ENCODE results near the gene SPSB3.

SPSB3 gene

DNA sequence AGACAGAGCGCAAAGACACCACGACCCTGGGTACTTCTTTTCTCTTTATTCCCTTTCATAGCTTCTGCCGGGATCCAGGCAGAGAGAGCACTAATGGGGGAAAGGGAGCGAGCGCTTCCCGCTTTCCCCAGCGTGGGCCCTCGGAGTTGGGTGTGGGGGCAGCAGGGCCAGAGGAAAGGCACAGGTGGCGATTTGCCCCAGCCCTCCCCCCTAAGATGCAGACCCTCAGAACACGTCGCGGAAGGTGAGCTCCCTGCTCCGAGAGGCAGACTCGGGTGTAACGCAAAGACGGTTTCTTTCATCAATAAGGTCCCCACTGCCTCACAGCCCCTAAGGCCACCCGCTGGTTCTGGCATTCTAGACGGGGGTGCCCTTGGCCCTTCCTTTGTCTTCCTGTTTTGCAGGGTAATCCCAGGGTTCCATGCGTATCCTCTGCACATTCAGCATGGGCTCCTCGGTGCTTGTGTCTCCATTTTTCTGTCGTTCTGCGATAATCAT is 10.5 kb downstream of the SPSB3 start:
- ATAC-seq, result no peak
- no peak for TF ChIP-seq BACH2 (CRISPR knock-in tag; IDR thresholded peaks at IDR 0.05; ENCODE audit: borderline replicate concordance)
- TF ChIP-seq, protein P1, sequence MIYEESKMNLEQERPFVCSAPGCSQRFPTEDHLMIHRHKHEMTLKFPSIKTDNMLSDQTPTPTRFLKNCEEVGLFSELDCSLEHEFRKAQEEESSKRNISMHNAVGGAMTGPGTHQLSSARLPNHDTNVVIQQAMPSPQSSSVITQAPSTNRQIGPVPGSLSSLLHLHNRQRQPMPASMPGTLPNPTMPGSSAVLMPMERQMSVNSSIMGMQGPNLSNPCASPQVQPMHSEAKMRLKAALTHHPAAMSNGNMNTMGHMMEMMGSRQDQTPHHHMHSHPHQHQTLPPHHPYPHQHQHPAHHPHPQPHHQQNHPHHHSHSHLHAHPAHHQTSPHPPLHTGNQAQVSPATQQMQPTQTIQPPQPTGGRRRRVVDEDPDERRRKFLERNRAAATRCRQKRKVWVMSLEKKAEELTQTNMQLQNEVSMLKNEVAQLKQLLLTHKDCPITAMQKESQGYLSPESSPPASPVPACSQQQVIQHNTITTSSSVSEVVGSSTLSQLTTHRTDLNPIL (CRISPR knock-in tag; IDR thresholded peaks at IDR 0.05; ENCODE audit: low read depth), result no peak
- no peak for TF ChIP-seq ISL1 (CRISPR knock-in tag; IDR thresholded peaks at IDR 0.05)
- TF ChIP-seq, protein P2, sequence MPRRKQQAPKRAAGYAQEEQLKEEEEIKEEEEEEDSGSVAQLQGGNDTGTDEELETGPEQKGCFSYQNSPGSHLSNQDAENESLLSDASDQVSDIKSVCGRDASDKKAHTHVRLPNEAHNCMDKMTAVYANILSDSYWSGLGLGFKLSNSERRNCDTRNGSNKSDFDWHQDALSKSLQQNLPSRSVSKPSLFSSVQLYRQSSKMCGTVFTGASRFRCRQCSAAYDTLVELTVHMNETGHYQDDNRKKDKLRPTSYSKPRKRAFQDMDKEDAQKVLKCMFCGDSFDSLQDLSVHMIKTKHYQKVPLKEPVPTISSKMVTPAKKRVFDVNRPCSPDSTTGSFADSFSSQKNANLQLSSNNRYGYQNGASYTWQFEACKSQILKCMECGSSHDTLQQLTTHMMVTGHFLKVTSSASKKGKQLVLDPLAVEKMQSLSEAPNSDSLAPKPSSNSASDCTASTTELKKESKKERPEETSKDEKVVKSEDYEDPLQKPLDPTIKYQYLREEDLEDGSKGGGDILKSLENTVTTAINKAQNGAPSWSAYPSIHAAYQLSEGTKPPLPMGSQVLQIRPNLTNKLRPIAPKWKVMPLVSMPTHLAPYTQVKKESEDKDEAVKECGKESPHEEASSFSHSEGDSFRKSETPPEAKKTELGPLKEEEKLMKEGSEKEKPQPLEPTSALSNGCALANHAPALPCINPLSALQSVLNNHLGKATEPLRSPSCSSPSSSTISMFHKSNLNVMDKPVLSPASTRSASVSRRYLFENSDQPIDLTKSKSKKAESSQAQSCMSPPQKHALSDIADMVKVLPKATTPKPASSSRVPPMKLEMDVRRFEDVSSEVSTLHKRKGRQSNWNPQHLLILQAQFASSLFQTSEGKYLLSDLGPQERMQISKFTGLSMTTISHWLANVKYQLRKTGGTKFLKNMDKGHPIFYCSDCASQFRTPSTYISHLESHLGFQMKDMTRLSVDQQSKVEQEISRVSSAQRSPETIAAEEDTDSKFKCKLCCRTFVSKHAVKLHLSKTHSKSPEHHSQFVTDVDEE (CRISPR knock-in tag; IDR thresholded peaks at IDR 0.05), result no peak
- TF ChIP-seq ESRRG (CRISPR knock-in tag; IDR thresholded peaks at IDR 0.05), result no peak
- TF ChIP-seq TOX (CRISPR knock-in tag; IDR thresholded peaks at IDR 0.05; ENCODE audit: borderline replicate concordance), result no peak
- no peak for TF ChIP-seq GLIS3 (CRISPR knock-in tag; IDR thresholded peaks at IDR 0.05)
- TF ChIP-seq, protein P3, sequence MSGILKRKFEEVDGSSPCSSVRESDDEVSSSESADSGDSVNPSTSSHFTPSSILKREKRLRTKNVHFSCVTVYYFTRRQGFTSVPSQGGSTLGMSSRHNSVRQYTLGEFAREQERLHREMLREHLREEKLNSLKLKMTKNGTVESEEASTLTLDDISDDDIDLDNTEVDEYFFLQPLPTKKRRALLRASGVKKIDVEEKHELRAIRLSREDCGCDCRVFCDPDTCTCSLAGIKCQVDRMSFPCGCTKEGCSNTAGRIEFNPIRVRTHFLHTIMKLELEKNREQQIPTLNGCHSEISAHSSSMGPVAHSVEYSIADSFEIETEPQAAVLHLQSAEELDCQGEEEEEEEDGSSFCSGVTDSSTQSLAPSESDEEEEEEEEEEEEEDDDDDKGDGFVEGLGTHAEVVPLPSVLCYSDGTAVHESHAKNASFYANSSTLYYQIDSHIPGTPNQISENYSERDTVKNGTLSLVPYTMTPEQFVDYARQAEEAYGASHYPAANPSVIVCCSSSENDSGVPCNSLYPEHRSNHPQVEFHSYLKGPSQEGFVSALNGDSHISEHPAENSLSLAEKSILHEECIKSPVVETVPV (CRISPR knock-in tag; IDR thresholded peaks at IDR 0.05), result no peak
- TF ChIP-seq CSDC2 (CRISPR knock-in tag; IDR thresholded peaks at IDR 0.05), result no peak
- TF ChIP-seq, protein P4, sequence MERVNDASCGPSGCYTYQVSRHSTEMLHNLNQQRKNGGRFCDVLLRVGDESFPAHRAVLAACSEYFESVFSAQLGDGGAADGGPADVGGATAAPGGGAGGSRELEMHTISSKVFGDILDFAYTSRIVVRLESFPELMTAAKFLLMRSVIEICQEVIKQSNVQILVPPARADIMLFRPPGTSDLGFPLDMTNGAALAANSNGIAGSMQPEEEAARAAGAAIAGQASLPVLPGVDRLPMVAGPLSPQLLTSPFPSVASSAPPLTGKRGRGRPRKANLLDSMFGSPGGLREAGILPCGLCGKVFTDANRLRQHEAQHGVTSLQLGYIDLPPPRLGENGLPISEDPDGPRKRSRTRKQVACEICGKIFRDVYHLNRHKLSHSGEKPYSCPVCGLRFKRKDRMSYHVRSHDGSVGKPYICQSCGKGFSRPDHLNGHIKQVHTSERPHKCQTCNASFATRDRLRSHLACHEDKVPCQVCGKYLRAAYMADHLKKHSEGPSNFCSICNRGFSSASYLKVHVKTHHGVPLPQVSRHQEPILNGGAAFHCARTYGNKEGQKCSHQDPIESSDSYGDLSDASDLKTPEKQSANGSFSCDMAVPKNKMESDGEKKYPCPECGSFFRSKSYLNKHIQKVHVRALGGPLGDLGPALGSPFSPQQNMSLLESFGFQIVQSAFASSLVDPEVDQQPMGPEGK (CRISPR knock-in tag; IDR thresholded peaks at IDR 0.05; ENCODE audit: borderline replicate concordance), result no peak
- TF ChIP-seq ZNF8 (CRISPR knock-in tag; IDR thresholded peaks at IDR 0.05), result no peak
- no peak for TF ChIP-seq TCF4 (CRISPR knock-in tag; IDR thresholded peaks at IDR 0.05; ENCODE audit: borderline replicate concordance)
- TF ChIP-seq, protein P5, sequence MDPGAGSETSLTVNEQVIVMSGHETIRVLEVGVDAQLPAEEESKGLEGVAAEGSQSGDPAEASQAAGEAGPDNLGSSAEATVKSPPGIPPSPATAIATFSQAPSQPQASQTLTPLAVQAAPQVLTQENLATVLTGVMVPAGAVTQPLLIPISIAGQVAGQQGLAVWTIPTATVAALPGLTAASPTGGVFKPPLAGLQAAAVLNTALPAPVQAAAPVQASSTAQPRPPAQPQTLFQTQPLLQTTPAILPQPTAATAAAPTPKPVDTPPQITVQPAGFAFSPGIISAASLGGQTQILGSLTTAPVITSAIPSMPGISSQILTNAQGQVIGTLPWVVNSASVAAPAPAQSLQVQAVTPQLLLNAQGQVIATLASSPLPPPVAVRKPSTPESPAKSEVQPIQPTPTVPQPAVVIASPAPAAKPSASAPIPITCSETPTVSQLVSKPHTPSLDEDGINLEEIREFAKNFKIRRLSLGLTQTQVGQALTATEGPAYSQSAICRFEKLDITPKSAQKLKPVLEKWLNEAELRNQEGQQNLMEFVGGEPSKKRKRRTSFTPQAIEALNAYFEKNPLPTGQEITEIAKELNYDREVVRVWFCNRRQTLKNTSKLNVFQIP (CRISPR knock-in tag; IDR thresholded peaks at IDR 0.05; ENCODE audit: borderline replicate concordance, low read depth), result no peak
- TF ChIP-seq ARNTL (CRISPR knock-in tag; IDR thresholded peaks at IDR 0.05; ENCODE audit: borderline replicate concordance, low read depth), result no peak
- no peak for TF ChIP-seq ZFP3 (CRISPR knock-in tag; IDR thresholded peaks at IDR 0.05)
- no peak for TF ChIP-seq ZC3H10 (CRISPR knock-in tag; IDR thresholded peaks at IDR 0.05)
- TF ChIP-seq OSR1 (CRISPR knock-in tag; IDR thresholded peaks at IDR 0.05), result no peak
- TF ChIP-seq SNAI2 (CRISPR knock-in tag; IDR thresholded peaks at IDR 0.05), result no peak
- TF ChIP-seq ZNF565 (CRISPR knock-in tag; conservative IDR thresholded peaks at IDR 0.05; ENCODE audit: low read depth), result no peak

DNA sequence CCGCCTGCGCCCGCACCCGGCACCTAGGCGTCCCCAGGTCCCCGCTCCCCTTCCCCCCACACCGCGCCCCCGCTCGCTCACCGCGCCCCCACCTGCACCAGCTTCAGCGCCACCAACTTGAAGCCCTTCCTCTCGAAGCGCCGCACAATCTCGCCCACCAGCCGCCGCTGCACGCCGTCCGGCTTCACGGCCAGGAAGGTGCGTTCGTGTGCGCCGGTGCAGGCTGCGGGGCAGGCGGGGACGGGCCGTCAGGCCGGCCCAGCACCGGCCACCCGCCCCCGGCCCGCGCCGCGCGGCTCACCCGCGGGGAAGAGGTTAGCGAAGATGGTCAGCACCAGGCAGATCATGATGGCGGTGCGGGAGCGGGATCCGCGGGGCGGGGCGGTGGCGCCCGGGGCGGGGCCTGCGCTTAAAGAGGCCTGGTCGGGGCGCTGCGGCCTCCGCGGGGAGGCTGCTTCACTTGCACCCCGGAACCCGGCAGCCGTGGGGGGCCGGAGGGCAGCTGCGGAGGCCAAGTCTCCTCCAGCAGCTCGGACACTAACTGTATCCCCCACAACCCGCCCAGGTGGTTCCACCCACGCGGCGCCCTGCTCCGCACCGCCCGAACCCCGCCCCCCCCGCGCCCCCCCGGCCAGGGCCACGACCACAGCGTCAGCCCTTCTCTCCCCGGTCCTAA is 11.0 kb downstream of the SPSB3 start, which contains the start of gene NME3:
Gene NME3 (minus strand): TSS at position 356 of the 676 bp plus-strand sequence. CDS start 9 bp downstream, at position 347.
- TF ChIP-seq RARB (CRISPR knock-in tag; IDR thresholded peaks at IDR 0.05), result no peak
- TF ChIP-seq ZNF70 (CRISPR knock-in tag; IDR thresholded peaks at IDR 0.05), result no peak
- TF ChIP-seq, protein P1 (CRISPR knock-in tag; IDR thresholded peaks at IDR 0.05; ENCODE audit: low read depth), result no peak

More for the DNA sequence above, 11.0 kb downstream of the SPSB3 start, which contains the start of gene NME3:
- ATAC-seq, result peak; percentile 53

Data from SK-N-SH treated with all-trans-retinoic acid at 6 μM for 48 hours (cell line).